Natural killer cell (primary cell): ENCODE measurements around the gene BRI3BP. TPM values are rescaled to one million over a fixed set of nuclear protein-coding genes. Genes with fewer than 3 reads are reported as not detected.
A peak's percentile ranks its signal among the peaks of the same experiment; 100 is the strongest.
"Not testable (repeated sequence)": the region's sequence is repeated elsewhere in the genome, so short reads cannot be mapped to it uniquely, and the experiment has no call there.

Experiments
- ATAC-seq, 3 donors: fragments of 150-1000 bp in 2 of 3; fragments of 200-7000 bp in 1 of 3; cut with Tn5 transposase; 1 replicate in 1 of 3; 2 replicates in 2 of 3; pipeline ENCODE4 v1.10.0; 2021; ENCODE audit warnings: mild to moderate bottlenecking in 2 of 3, moderate library complexity in 2 of 3
- DNase-seq, 2 donors: peaks; one replicate each; pipeline versions ENCODE4 v3.0.0 to v3.0.0-alpha.2; 2013 to 2021; ENCODE audit warnings: mixed read lengths in 1 of 2
- H3K27ac ChIP-seq: one replicate; pipeline ENCODE4 v1.5.1; 2013; ENCODE audit warnings: mild to moderate bottlenecking, low read length
- H3K27me3 ChIP-seq: one replicate; pipeline ENCODE4 v1.6.1; 2013; ENCODE audit warnings: low read length; ENCODE audit not compliant: control insufficient read depth, insufficient read depth
- H3K36me3 ChIP-seq: one replicate; pipeline ENCODE4 v1.6.1; 2013; ENCODE audit warnings: low read length; ENCODE audit not compliant: control insufficient read depth, insufficient read depth
- H3K4me1 ChIP-seq: one replicate; pipeline ENCODE4 v1.6.1; 2013; ENCODE audit warnings: low read length; ENCODE audit not compliant: control insufficient read depth, insufficient read depth
- H3K4me3 ChIP-seq: one replicate; pipeline ENCODE4 v1.5.1; 2013; ENCODE audit warnings: low read length
- H3K9me3 ChIP-seq: one replicate; pipeline ENCODE4 v1.6.1; 2013; ENCODE audit warnings: low read length; ENCODE audit not compliant: control insufficient read depth, insufficient read depth
- H3K27ac Mint-ChIP-seq, 2 donors: one replicate each; pipeline ENCODE4 v1.8.0; 2022; ENCODE audit warnings: mild to moderate bottlenecking in 2 of 2, mixed read lengths in 2 of 2, moderate library complexity in 1 of 2
- H3K27me3 Mint-ChIP-seq, 2 donors: one replicate each; pipeline ENCODE4 v1.8.0; 2022; ENCODE audit warnings: low read depth in 2 of 2, mixed read lengths in 2 of 2
- H3K36me3 Mint-ChIP-seq: one replicate; pipeline ENCODE4 v1.8.0; 2022; ENCODE audit warnings: mixed read lengths
- H3K4me1 Mint-ChIP-seq, 2 donors: one replicate each; pipeline ENCODE4 v1.8.0; 2022; ENCODE audit warnings: mixed read lengths in 2 of 2
- H3K4me3 Mint-ChIP-seq: one replicate; pipeline ENCODE4 v1.8.0; 2022; ENCODE audit warnings: mild to moderate bottlenecking, moderate library complexity, mixed read lengths
- H3K9me3 Mint-ChIP-seq, 2 donors: one replicate each; pipeline ENCODE4 v1.8.0; 2022; ENCODE audit warnings: mixed read lengths in 2 of 2
- WGBS: methylation state at CpG from one replicate; pipeline ENCODE4 v1.1.7; 2013; ENCODE audit warnings: missing lambda C conversion rate; ENCODE audit not compliant: insufficient coverage; 5-methylcytosine and 5-hydroxymethylcytosine counted together
- intact Hi-C: fragments of 100-400 bp; cut with micrococcal nuclease; formaldehyde crosslinking; loops from one replicate; pipeline ENCODE4 v1.14.2; 2022
- total RNA-seq, 4 donors: library from RNA; stranded (reverse); fragments of 120-200 nt in 1 of 4; gene quantifications; one replicate each; pipeline versions ENCODE4 v1.2.3 to v1.2.4, GENCODE V29; 2013 to 2022
- TF ChIP-seq, protein P1 (sequence below): fragments of 200-600 bp; IDR thresholded peaks from one replicate; pipeline ENCODE4 v1.8.0; 2022; ENCODE audit warnings: antibody characterized with exemption

BRI3BP gene
- total RNA-seq, 3 donors from 2014 or later (not counting 1 experiment from before 2014, with no cell fraction given) = 4.2 to 6.8 (median 5.4) TPM

DNA sequence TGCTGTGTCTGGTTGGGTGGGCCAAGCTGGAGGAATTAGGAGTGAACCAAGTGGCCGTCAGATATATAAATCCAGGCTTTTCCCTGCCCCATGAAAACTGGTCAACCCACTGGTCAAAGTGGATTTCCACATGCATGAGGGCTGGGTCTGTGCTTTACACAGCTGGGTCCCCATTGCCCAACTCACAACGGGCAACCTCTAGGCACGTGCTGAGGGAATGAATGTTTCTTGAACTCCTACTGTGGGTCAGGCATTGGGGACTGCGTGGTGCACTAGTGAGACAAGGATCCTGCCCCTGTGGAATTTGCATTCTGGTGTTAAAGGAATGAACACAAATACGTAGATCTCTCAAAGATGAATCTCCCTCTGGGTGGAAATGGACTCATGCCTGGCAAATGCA lies 64.3 kb downstream of the BRI3BP start:
- TF ChIP-seq, protein P1, sequence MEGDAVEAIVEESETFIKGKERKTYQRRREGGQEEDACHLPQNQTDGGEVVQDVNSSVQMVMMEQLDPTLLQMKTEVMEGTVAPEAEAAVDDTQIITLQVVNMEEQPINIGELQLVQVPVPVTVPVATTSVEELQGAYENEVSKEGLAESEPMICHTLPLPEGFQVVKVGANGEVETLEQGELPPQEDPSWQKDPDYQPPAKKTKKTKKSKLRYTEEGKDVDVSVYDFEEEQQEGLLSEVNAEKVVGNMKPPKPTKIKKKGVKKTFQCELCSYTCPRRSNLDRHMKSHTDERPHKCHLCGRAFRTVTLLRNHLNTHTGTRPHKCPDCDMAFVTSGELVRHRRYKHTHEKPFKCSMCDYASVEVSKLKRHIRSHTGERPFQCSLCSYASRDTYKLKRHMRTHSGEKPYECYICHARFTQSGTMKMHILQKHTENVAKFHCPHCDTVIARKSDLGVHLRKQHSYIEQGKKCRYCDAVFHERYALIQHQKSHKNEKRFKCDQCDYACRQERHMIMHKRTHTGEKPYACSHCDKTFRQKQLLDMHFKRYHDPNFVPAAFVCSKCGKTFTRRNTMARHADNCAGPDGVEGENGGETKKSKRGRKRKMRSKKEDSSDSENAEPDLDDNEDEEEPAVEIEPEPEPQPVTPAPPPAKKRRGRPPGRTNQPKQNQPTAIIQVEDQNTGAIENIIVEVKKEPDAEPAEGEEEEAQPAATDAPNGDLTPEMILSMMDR = no peak
- H3K27ac Mint-ChIP-seq = no peak overlapping the region
- no peaks in the 10 kb centered on the region for H3K36me3 Mint-ChIP-seq
- Histone ChIP-seq H3K27ac (no peak overlapping the region), H3K4me1 (no peaks in the 10 kb centered on the region), H3K4me3 (no peak overlapping the region), H3K27me3 (no peaks in the 10 kb centered on the region), H3K36me3 (no peaks in the 10 kb centered on the region), H3K9me3 (no peaks in the 10 kb centered on the region)
- H3K4me3 Mint-ChIP-seq = no peak overlapping the region
- no peaks in the 10 kb centered on the region for H3K4me1 Mint-ChIP-seq
- 92% methylated on average over 5 of the region's 5 CpGs for WGBS
- no peaks in the 10 kb centered on the region for H3K9me3 Mint-ChIP-seq
- ATAC-seq (no peak), DNase-seq (no peak)
- intact Hi-C loops = no loop called here
- H3K27me3 Mint-ChIP-seq = peaks cover 0 to 4% of the 10 kb centered on the region in 2 donors

DNA sequence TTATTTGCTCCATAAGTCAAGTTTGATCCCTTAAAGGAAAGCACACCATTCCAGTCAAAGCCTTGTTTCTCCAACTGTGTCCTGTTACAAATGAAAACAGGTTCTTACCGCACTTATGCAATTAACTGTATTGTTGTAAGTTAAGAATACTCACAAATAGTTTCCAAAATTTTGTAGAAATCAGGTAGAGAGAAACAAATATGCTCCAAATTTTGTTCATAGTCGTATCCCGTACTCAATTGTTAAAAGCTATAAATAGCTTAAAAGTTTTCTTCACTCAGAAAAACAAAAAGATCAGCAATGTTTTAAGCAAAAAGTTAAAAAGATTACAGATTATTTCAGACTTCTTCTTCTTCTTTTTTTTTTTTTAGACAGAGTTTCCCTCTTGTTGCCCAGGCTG lies 67.8 kb downstream of the BRI3BP start:
- ATAC-seq (no peak), DNase-seq (no peak)
- no peak overlapping the region for H3K4me3 ChIP-seq
- Mint-ChIP-seq H3K9me3 (no peaks in the 10 kb centered on the region), H3K4me3 (no peak overlapping the region), H3K4me1 (peaks cover 0 to 13% of the 10 kb centered on the region in 2 donors), H3K36me3 (no peaks in the 10 kb centered on the region), H3K27ac (no peak overlapping the region), H3K27me3 (peaks cover 0 to 7% of the 10 kb centered on the region in 2 donors)
- H3K27ac ChIP-seq = no peak overlapping the region
- no peaks in the 10 kb centered on the region for H3K36me3 ChIP-seq
- intact Hi-C loops = no loop called here
- no CpG with 5 or more reads among the region's 3 CpGs for WGBS
- TF ChIP-seq, protein P1 = no peak
- H3K9me3 ChIP-seq = no peaks in the 10 kb centered on the region
- H3K27me3 ChIP-seq = no peaks in the 10 kb centered on the region
- peaks cover 11% of the 10 kb centered on the region for H3K4me1 ChIP-seq

DNA sequence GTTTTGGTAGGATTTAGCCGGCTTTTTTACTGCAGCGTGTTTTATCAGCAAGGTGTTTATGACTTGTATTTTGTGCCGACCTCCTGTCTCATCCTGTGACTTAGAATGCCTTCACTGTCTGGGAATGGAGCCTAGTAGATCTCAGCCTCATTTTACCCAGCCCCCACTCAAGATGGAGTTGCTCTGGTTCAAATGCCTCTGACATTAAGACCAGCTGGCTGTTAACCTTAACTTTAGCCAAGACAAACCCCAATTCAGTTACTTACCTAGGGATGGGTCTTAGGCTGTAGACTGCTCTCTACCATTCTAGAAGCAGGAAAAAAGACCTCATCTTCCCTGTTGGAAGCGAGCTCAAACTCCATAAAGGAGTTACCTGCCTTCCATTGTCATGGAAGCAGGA lies 70.1 kb downstream of the BRI3BP start:
- H3K27me3 ChIP-seq, H3K36me3 Mint-ChIP-seq, ATAC-seq, DNase-seq, H3K27ac ChIP-seq, H3K9me3 Mint-ChIP-seq, H3K27me3 Mint-ChIP-seq, H3K36me3 ChIP-seq, intact Hi-C loops, H3K27ac Mint-ChIP-seq, H3K9me3 ChIP-seq, H3K4me3 ChIP-seq: not testable (repeated sequence)
- Mint-ChIP-seq H3K4me1 (peaks cover 8 to 23% of the 10 kb centered on the region in 2 donors), H3K4me3 (peak overlapping the region; percentile 28)
- peaks cover 12% of the 10 kb centered on the region for H3K4me1 ChIP-seq
- 91% methylated on average over 4 of the region's 4 CpGs for WGBS

DNA sequence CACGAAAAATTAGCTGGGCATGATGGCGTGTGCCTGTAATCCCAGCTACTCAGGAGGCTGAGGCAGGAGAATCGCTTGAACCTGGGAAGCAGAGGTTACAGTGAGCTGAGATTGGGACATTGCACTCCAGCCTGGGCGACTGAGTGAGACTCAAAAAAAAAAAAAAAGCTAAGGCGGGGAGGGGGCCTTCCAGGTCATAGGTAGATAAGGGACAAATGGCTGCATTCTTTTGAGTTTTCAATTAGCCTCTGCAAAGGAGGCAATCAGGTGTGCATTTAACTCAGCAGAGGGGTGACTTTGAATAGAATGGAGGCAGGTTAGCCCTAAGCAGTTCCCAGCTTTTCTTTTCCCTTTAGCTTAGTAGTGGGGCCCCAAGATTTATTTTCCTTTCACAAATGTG lies 71.0 kb downstream of the BRI3BP start:
- Histone ChIP-seq H3K36me3 (no peaks in the 10 kb centered on the region), H3K27me3 (no peaks in the 10 kb centered on the region), H3K4me1 (peaks cover 12% of the 10 kb centered on the region), H3K9me3 (no peaks in the 10 kb centered on the region), H3K4me3 (peak overlapping the region; percentile 55), H3K27ac (no peak overlapping the region)
- peak overlapping the region; percentile 89 for H3K4me3 Mint-ChIP-seq
- intact Hi-C loops = loop anchor here (2.0 kb wide), 1 partner anchor 72 kb away; the partner anchor contains the start of gene BRI3BP
- peaks cover 8 to 23% of the 10 kb centered on the region in 2 donors for H3K4me1 Mint-ChIP-seq
- DNase-seq (no peak), ATAC-seq (no peak)
- H3K9me3 Mint-ChIP-seq = no peaks in the 10 kb centered on the region
- TF ChIP-seq, protein P1 = no peak
- no peaks in the 10 kb centered on the region for H3K36me3 Mint-ChIP-seq
- H3K27me3 Mint-ChIP-seq = peaks cover 0 to 7% of the 10 kb centered on the region in 2 donors
- H3K27ac Mint-ChIP-seq = peak overlapping the region in 1 of 2 donors; percentile 78
- 61% methylated on average over 5 of the region's 5 CpGs for WGBS
